ENCODE results near the gene TLE3.

TLE3 gene

GRCh38 chr15:69997813-69998212 lies 99.9 kb downstream of the TLE3 start:
- peak; percentile 39 for DNase-seq (ENCODE audit: low spot score)
- CTCF ChIA-PET: interaction anchor here (0.6 kb wide), 2 partner anchors 71 to 696 kb away, joined by 3 read pairs; no protein-coding TSS in a partner anchor
- POLR2A ChIA-PET (ENCODE audit: low non-redundant PET): no interaction called here
- H3K27ac ChIP-seq: no peak overlapping the region
- TF ChIP-seq CTCF (conservative IDR thresholded peaks at IDR 0.05; ENCODE audit: low read depth): no peak

Data from RWPE1 (cell line).